Stomach smooth muscle (tissue), 2 donors: Measurements from ENCODE around the gene ZNF830.
"Not testable (repeated sequence)": the region's sequence is repeated elsewhere in the genome, so short reads cannot be mapped to it uniquely, and the experiment has no call there.

Experiments used
- H3K27ac ChIP-seq: one replicate; pipeline ENCODE4 v1.7.0; 2013; ENCODE audit warnings: mild to moderate bottlenecking, low read length, inconsistent platforms
- H3K27me3 ChIP-seq, 2 donors: one replicate each; pipeline ENCODE4 v1.7.0; 2013; ENCODE audit warnings: low read length in 2 of 2; ENCODE audit not compliant: insufficient read depth in 2 of 2, control insufficient read depth in 1 of 2
- H3K36me3 ChIP-seq, 2 donors: one replicate each; pipeline ENCODE4 v1.7.0; 2013; ENCODE audit warnings: low read length in 2 of 2; ENCODE audit not compliant: control insufficient read depth in 2 of 2, insufficient read depth in 2 of 2
- H3K4me1 ChIP-seq: one replicate; pipeline ENCODE4 v1.7.0; 2013; ENCODE audit warnings: low read length; ENCODE audit not compliant: control insufficient read depth, insufficient read depth
- H3K4me3 ChIP-seq, 2 donors: one replicate each; pipeline ENCODE4 v1.7.0; 2013; ENCODE audit warnings: low read length in 2 of 2
- H3K9ac ChIP-seq, 2 donors: one replicate each; pipeline ENCODE4 v1.7.0; 2013; ENCODE audit warnings: low read length in 2 of 2, mild to moderate bottlenecking in 1 of 2
- H3K9me3 ChIP-seq, 2 donors: one replicate each; pipeline ENCODE4 v1.7.0; 2013; ENCODE audit warnings: low read length in 2 of 2; ENCODE audit not compliant: control insufficient read depth in 2 of 2
- donor health status: healthy.
- donor health status: Pancreatic carcinoma.

The ZNF830 gene, protein sequence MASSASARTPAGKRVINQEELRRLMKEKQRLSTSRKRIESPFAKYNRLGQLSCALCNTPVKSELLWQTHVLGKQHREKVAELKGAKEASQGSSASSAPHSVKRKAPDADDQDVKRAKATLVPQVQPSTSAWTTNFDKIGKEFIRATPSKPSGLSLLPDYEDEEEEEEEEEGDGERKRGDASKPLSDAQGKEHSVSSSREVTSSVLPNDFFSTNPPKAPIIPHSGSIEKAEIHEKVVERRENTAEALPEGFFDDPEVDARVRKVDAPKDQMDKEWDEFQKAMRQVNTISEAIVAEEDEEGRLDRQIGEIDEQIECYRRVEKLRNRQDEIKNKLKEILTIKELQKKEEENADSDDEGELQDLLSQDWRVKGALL

DNA sequence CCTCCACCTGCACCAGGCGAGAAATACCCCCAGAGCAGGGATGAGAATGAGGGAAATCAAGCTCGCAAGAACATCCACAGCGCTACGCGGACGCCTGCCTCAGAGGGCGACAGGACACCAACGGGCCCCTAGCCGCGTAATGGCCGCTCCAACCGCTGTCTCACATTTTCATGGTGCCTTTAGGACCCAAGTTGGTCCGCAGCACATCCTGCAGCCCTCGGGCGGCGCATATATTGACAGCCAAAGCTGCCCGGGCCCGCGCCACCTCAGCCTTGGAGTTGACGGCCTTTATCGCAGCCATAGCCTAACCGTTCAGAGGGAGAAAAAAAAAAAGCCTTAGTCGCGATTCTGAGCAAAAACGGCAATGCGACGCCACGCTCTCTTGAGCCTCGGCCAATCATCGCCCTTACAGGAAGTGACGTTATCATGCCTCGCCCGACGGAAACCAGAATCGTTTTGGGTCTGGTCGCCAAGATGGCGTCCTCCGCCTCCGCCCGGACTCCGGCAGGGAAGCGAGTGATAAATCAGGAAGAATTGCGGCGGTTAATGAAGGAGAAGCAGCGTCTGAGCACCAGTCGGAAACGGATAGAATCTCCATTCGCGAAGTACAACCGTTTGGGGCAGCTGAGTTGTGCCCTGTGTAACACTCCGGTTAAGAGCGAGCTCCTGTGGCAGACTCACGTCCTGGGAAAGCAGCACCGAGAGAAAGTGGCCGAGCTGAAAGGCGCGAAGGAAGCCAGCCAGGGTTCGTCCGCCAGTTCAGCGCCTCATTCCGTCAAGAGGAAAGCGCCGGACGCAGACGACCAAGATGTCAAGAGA, at the start of gene ZNF830, which contains the start of gene CCT6B:
TSS of gene ZNF830 (plus strand) at position 448 of the 819 bp plus-strand sequence. CDS start at position 475, 27 bp downstream.
TSS of gene CCT6B (minus strand) at position 368 of the 819 bp plus-strand sequence. CDS start at position 301, 67 bp downstream.
- no peaks in the 10 kb centered on the region for H3K9me3 ChIP-seq
- H3K4me3 ChIP-seq: peak within 1 kb of the TSS; percentile 98 to 100
- peak within 1 kb of the TSS; percentile 99 for H3K27ac ChIP-seq
- H3K27me3 ChIP-seq: no peaks in the 10 kb centered on the region
- H3K9ac ChIP-seq: peak within 1 kb of the TSS; percentile 98 to 99
- peaks cover 16% of the 10 kb centered on the region for H3K4me1 ChIP-seq
- peaks cover 7 to 12% of the 10 kb centered on the region in 2 donors for H3K36me3 ChIP-seq

DNA sequence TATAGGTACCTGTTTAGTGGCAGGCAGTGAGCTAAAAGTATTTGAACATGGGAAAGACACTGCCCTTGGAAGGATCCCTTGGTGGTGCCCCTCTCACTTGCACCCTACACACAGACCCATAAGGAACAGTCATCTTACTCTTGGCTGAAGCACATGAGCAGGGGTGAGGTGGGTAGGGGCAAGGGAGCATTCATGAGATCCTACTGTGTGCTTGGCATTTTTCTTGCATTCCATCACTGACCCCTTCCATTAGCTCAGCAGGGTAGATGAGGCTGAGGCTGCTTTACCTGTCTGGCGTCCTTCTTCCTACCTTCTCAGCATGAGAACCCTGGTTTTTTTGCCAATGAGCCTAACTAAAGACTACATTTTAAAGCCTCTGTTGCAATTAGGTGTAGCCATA, 48.3 kb upstream of the ZNF830 start:
- no peak overlapping the region for H3K4me3 ChIP-seq
- H3K9ac ChIP-seq: no peak overlapping the region
- no peaks in the 10 kb centered on the region for H3K36me3 ChIP-seq
- no peak overlapping the region for H3K27ac ChIP-seq
- no peaks in the 10 kb centered on the region for H3K27me3 ChIP-seq
- H3K4me1 ChIP-seq: no peaks in the 10 kb centered on the region
- H3K9me3 ChIP-seq: no peaks in the 10 kb centered on the region

DNA sequence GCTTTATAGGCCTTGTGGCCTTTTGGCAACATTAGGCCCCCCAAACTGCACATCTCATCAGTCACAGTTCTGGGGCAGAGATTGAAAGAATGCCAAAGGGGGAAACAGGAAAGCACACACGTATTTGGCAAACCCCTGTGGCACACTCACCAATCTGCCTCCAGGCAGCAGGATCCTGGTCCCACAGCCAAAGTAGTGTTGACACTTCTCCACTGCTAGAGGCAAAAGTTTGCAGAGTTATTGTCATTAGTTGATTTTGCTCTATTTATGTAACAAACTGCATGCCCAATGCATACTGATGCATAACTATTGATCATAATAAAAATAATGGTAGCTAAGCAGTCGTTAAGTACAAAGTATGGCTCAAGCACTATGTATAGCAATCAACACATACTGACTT, 45.2 kb upstream of the ZNF830 start:
- Histone ChIP-seq H3K9ac (no peak overlapping the region), H3K9me3 (no peaks in the 10 kb centered on the region), H3K4me1 (no peaks in the 10 kb centered on the region), H3K4me3 (no peak overlapping the region), H3K36me3 (no peaks in the 10 kb centered on the region), H3K27ac (no peak overlapping the region), H3K27me3 (no peaks in the 10 kb centered on the region)

DNA sequence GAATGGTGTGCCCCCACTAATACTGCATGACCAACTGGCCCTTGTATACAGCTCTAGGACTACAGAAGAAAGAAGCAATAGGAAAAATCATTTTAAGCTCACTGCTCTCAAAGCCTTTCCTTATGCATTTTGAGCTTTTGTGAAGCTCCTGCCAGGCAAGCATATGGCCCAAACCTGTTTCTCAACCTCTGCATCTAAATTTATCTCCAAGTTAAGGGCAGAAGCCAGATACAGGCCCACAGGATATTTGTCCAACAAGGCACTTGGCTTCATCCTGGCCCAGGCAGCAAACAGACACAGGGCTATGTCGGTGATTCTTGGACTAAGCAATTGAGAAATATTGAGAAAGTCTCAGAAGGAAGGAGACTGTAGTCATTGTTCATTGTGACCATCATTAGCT, 44.0 kb upstream of the ZNF830 start:
- Histone ChIP-seq H3K27me3 (no peaks in the 10 kb centered on the region), H3K4me3 (no peak overlapping the region), H3K27ac (no peak overlapping the region), H3K9me3 (no peaks in the 10 kb centered on the region), H3K36me3 (no peaks in the 10 kb centered on the region), H3K9ac (no peak overlapping the region), H3K4me1 (no peaks in the 10 kb centered on the region)

DNA sequence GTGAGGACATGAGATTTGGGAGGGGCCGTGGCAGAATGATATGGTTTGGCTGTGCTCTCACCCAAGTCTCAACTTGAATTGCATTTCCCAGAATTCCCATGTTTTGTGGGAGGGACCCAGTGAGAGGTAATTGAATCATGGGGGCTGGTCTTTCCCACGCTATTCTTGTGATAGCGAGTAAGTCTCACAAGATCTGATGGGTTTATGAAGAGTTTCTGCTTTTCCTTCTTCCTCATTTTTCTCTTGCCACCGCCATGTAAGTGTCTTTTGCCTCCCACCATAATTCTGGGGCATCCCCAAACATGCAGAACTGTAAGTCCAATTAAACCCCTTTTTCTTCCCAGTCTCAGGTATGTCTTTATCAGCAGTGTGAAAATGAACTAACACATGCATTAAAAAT, 40.7 kb upstream of the ZNF830 start:
- H3K27ac ChIP-seq: no peak overlapping the region
- no peak overlapping the region for H3K4me3 ChIP-seq
- H3K36me3 ChIP-seq: no peaks in the 10 kb centered on the region
- H3K9ac ChIP-seq: no peak overlapping the region
- no peaks in the 10 kb centered on the region for H3K4me1 ChIP-seq
- H3K27me3 ChIP-seq: no peaks in the 10 kb centered on the region
- no peaks in the 10 kb centered on the region for H3K9me3 ChIP-seq

DNA sequence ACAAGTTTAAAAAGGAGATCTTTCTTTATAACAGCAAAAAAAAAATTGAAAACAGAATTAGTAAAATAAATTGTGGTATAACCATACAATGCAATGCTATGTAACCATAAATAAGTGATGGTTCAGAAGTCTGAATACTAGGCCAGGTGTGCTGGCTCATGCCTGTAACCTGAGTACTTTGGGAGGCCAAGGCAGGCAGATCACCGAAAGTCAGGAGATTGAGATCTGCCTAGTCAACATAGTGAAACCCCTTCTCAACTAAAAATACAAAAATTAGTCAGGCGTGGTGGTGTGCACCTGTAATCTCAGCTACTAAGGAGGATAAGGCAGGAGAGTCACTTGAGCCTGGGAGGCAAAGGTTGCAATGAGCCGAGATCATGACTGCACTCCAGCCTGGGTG, 34.7 kb upstream of the ZNF830 start:
- no peak overlapping the region for H3K4me3 ChIP-seq
- no peak overlapping the region for H3K9ac ChIP-seq
- H3K27ac ChIP-seq: no peak overlapping the region
- no peaks in the 10 kb centered on the region for H3K9me3 ChIP-seq
- H3K4me1 ChIP-seq: no peaks in the 10 kb centered on the region
- no peaks in the 10 kb centered on the region for H3K36me3 ChIP-seq
- H3K27me3 ChIP-seq: no peaks in the 10 kb centered on the region

DNA sequence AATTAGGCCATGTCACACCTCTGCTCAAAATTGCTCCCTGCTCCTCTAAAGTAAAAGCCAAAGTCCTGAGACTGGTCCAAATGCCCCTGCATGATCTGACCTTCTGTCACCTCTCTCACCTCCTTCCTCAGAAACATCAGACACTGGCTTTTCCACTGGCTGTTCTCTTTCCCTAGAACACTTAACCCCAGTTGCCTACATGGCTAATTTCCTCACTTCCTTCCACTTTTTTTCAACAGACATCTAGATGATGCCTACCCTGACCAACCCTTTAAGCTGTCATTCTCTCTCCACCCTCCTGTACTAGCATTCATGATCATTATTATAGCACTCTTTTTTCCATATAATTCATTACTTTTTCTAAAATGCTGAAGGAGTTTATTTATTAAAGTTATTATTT, 31.1 kb upstream of the ZNF830 start:
- Histone ChIP-seq H3K9me3 (no peaks in the 10 kb centered on the region), H3K9ac (no peak overlapping the region), H3K27me3 (no peaks in the 10 kb centered on the region), H3K4me3 (no peak overlapping the region), H3K36me3 (no peaks in the 10 kb centered on the region), H3K27ac (no peak overlapping the region), H3K4me1 (no peaks in the 10 kb centered on the region)

DNA sequence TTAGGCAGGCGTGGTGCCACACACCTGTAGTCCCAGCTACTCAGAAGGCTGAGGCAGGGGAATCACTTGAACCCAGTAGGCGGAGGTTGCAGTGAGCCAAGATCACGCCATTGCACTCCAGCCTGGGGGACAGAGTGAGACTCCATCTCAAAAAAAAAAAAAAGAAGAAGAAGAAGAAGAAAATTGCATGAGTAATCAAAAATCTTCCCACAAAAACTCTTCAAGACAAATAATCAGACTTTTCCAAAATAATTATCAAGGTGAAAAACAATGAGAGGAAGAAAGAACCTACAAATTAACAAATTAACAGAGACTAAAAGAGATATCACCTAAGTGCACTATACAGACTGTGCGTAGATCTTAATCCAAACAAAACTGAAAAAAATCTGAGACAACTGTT, 10.6 kb upstream of the ZNF830 start:
- not testable (repeated sequence) for H3K36me3 ChIP-seq, H3K4me1 ChIP-seq, H3K4me3 ChIP-seq, H3K9me3 ChIP-seq, H3K27me3 ChIP-seq, H3K9ac ChIP-seq, H3K27ac ChIP-seq

DNA sequence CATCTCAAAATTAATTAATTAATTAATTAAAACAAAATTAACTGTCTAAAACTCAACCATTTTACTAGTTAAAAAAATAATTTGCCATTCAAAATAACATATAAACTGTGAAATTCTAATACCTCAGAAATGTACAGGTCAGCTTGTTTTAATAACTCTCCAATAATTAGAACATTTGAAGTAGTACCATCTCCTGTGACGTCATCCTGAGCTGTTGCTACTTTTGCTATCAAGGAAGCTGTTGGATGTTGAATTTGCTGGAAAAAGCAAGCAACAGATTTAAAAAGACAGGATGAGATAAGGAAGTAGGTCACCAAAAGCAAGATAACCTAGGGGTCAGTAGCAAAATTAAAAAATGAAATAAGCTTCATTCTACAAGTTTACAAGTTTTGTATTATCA, 2.9 kb upstream of the ZNF830 start:
- no peaks in the 10 kb centered on the region for H3K27me3 ChIP-seq
- H3K36me3 ChIP-seq: no peaks in the 10 kb centered on the region
- H3K9ac ChIP-seq: no peak overlapping the region
- no peak overlapping the region for H3K4me3 ChIP-seq
- H3K4me1 ChIP-seq: peaks cover 16% of the 10 kb centered on the region
- no peaks in the 10 kb centered on the region for H3K9me3 ChIP-seq
- no peak overlapping the region for H3K27ac ChIP-seq

DNA sequence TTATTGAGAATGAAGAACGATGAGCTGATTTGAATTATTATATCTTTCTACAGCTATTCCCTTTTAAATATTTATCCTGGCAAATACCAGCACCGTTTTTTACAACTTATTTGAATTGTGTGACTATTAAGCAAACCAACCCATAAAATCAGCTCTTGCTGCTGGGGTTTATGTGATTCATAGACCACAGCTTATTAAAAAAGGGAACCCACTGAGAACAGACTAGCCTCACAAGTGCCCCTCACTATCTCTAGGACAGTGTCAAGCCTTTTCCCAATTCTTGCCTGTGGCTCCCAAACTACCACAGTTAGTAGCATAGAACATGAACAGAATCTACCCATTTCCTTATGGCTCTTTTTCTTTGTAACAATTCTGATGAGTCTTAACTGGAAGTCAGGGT, 12.8 kb downstream of the ZNF830 start:
- Histone ChIP-seq H3K4me1 (no peaks in the 10 kb centered on the region), H3K36me3 (no peaks in the 10 kb centered on the region), H3K9ac (no peak overlapping the region), H3K27me3 (no peaks in the 10 kb centered on the region), H3K9me3 (no peaks in the 10 kb centered on the region), H3K4me3 (no peak overlapping the region), H3K27ac (no peak overlapping the region)
